Measurements from ENCODE around the gene BMPR1B.

Gene BMPR1B

GRCh38 chr4:94766856-94767255 is 9.1 kb downstream of the BMPR1B start:
- no peak for DNase-seq
- H3K9me3 ChIP-seq (ENCODE audit: insufficient read depth, low read length, severe bottlenecking) = no peaks in the 10 kb centered on the region
- no peak overlapping the region for H3K4me2 ChIP-seq (ENCODE audit: insufficient read depth, low read length)
- no peak for ATAC-seq (ENCODE audit: insufficient read depth, low read depth)
- H2AFZ ChIP-seq (ENCODE audit: low read depth, low read length) = no peak overlapping the region
- H3K36me3 ChIP-seq (ENCODE audit: insufficient read depth, low read length) = no peaks in the 10 kb centered on the region
- no peaks in the 10 kb centered on the region for H3K79me2 ChIP-seq (ENCODE audit: insufficient read depth, low read length)
- TF ChIP-seq, protein P1, sequence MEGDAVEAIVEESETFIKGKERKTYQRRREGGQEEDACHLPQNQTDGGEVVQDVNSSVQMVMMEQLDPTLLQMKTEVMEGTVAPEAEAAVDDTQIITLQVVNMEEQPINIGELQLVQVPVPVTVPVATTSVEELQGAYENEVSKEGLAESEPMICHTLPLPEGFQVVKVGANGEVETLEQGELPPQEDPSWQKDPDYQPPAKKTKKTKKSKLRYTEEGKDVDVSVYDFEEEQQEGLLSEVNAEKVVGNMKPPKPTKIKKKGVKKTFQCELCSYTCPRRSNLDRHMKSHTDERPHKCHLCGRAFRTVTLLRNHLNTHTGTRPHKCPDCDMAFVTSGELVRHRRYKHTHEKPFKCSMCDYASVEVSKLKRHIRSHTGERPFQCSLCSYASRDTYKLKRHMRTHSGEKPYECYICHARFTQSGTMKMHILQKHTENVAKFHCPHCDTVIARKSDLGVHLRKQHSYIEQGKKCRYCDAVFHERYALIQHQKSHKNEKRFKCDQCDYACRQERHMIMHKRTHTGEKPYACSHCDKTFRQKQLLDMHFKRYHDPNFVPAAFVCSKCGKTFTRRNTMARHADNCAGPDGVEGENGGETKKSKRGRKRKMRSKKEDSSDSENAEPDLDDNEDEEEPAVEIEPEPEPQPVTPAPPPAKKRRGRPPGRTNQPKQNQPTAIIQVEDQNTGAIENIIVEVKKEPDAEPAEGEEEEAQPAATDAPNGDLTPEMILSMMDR (IDR thresholded peaks at IDR 0.05; ENCODE audit: borderline replicate concordance, extremely low read depth, low read length, poor library complexity, severe bottlenecking) = no peak
- no peaks in the 10 kb centered on the region for H3K27me3 ChIP-seq (ENCODE audit: insufficient read depth, low read length, poor library complexity)
- H3K4me3 ChIP-seq (ENCODE audit: low read depth in 1 of 2, low read length in 2 of 2) = no peak overlapping the region
- no peak overlapping the region for H3K9ac ChIP-seq (ENCODE audit: low read depth, low read length)
- H3K4me1 ChIP-seq (ENCODE audit: insufficient read depth, low read length) = no peaks in the 10 kb centered on the region
- H4K20me1 ChIP-seq (ENCODE audit: insufficient read depth, low read length) = no peaks in the 10 kb centered on the region
- H3K27ac ChIP-seq (ENCODE audit: low read length) = no peak overlapping the region

DNA sequence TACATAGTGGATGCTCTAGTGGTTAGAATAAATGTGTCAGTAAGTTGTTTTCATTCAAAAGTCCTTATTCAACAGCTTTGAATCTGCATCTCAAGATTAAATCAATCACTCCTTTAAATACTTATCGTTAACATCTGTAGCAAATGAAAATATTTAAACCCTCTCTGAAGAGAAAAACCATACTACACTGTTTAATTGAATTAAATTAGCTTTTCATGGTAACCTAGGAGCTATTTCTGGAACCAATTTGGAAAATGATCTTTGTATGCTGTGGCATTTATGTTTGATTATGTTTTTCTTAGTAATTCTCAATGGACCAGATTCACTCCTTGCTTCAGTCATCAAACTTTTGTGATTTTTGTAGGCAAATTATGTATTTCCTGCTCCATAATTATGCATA is 9.7 kb downstream of the BMPR1B start:
- no peak overlapping the region for H2AFZ ChIP-seq (ENCODE audit: low read depth, low read length)

GRCh38 chr4:94782707-94783106 is 25.0 kb downstream of the BMPR1B start:
- H3K27ac ChIP-seq (ENCODE audit: low read length) = no peak overlapping the region
- H3K79me2 ChIP-seq (ENCODE audit: insufficient read depth, low read length) = no peaks in the 10 kb centered on the region
- no peaks in the 10 kb centered on the region for H3K4me1 ChIP-seq (ENCODE audit: insufficient read depth, low read length)
- H3K9me3 ChIP-seq (ENCODE audit: insufficient read depth, low read length, severe bottlenecking) = peaks cover 19% of the 10 kb centered on the region
- no peaks in the 10 kb centered on the region for H3K36me3 ChIP-seq (ENCODE audit: insufficient read depth, low read length)
- DNase-seq = no peak
- no peak overlapping the region for H2AFZ ChIP-seq (ENCODE audit: low read depth, low read length)
- H4K20me1 ChIP-seq (ENCODE audit: insufficient read depth, low read length) = no peaks in the 10 kb centered on the region
- H3K4me2 ChIP-seq (ENCODE audit: insufficient read depth, low read length) = no peak overlapping the region
- no peak overlapping the region for H3K9ac ChIP-seq (ENCODE audit: low read depth, low read length)
- H3K27me3 ChIP-seq (ENCODE audit: insufficient read depth, low read length, poor library complexity) = no peaks in the 10 kb centered on the region
- no peak overlapping the region for H3K4me3 ChIP-seq (ENCODE audit: low read depth in 1 of 2, low read length in 2 of 2)
- TF ChIP-seq, protein P1 (IDR thresholded peaks at IDR 0.05; ENCODE audit: borderline replicate concordance, extremely low read depth, low read length, poor library complexity, severe bottlenecking) = no peak
- no peak for TF ChIP-seq EZH2 (IDR thresholded peaks at IDR 0.05; ENCODE audit: borderline replicate concordance, low read depth, low read length, severe bottlenecking)
- no peak for ATAC-seq (ENCODE audit: insufficient read depth, low read depth)

More for the DNA sequence above, 9.7 kb downstream of the BMPR1B start:
- Histone ChIP-seq H3K9ac (ENCODE audit: low read depth, low read length) (no peak overlapping the region), H3K4me1 (ENCODE audit: insufficient read depth, low read length) (no peaks in the 10 kb centered on the region), H3K27me3 (ENCODE audit: insufficient read depth, low read length, poor library complexity) (no peaks in the 10 kb centered on the region), H3K4me2 (ENCODE audit: insufficient read depth, low read length) (no peak overlapping the region), H4K20me1 (ENCODE audit: insufficient read depth, low read length) (no peaks in the 10 kb centered on the region), H3K36me3 (ENCODE audit: insufficient read depth, low read length) (no peaks in the 10 kb centered on the region), H3K27ac (ENCODE audit: low read length) (no peak overlapping the region), H3K79me2 (ENCODE audit: insufficient read depth, low read length) (no peaks in the 10 kb centered on the region), H3K4me3 (ENCODE audit: low read depth in 1 of 2, low read length in 2 of 2) (no peak overlapping the region), H3K9me3 (ENCODE audit: insufficient read depth, low read length, severe bottlenecking) (no peaks in the 10 kb centered on the region)
- DNase-seq = no peak
- ATAC-seq (ENCODE audit: insufficient read depth, low read depth) = no peak
- TF ChIP-seq, protein P1 (IDR thresholded peaks at IDR 0.05; ENCODE audit: borderline replicate concordance, extremely low read depth, low read length, poor library complexity, severe bottlenecking) = no peak
- TF ChIP-seq EZH2 (IDR thresholded peaks at IDR 0.05; ENCODE audit: borderline replicate concordance, low read depth, low read length, severe bottlenecking) = no peak

- no peak overlapping the region for H3K4me2 ChIP-seq (ENCODE audit: insufficient read depth, low read length)
- DNase-seq (no peak), ATAC-seq (ENCODE audit: insufficient read depth, low read depth) (no peak)
- H3K4me1 ChIP-seq (ENCODE audit: insufficient read depth, low read length) = no peaks in the 10 kb centered on the region
- no peaks in the 10 kb centered on the region for H3K9me3 ChIP-seq (ENCODE audit: insufficient read depth, low read length, severe bottlenecking)
- H3K27ac ChIP-seq (ENCODE audit: low read length) = no peak overlapping the region
- no peaks in the 10 kb centered on the region for H4K20me1 ChIP-seq (ENCODE audit: insufficient read depth, low read length)
- H3K79me2 ChIP-seq (ENCODE audit: insufficient read depth, low read length) = no peaks in the 10 kb centered on the region
- H3K27me3 ChIP-seq (ENCODE audit: insufficient read depth, low read length, poor library complexity) = no peaks in the 10 kb centered on the region
- no peak overlapping the region for H3K4me3 ChIP-seq (ENCODE audit: low read depth in 1 of 2, low read length in 2 of 2)
- H3K36me3 ChIP-seq (ENCODE audit: insufficient read depth, low read length) = no peaks in the 10 kb centered on the region
- H3K9ac ChIP-seq (ENCODE audit: low read depth, low read length) = no peak overlapping the region
- H2AFZ ChIP-seq (ENCODE audit: low read depth, low read length) = no peak overlapping the region
- TF ChIP-seq, protein P1 (IDR thresholded peaks at IDR 0.05; ENCODE audit: borderline replicate concordance, extremely low read depth, low read length, poor library complexity, severe bottlenecking) = no peak
- no peak for TF ChIP-seq EZH2 (IDR thresholded peaks at IDR 0.05; ENCODE audit: borderline replicate concordance, low read depth, low read length, severe bottlenecking)
These were observed 33.9 kb downstream of the BMPR1B start for GRCh38 chr4:94791701-94792100.

All from DND-41 (cell line).